Stimulated activated CD8-positive, alpha-beta memory T cell treated with anti-CD3 and anti-CD28 coated beads, Interleukin-15, amount 100 ng/mL, for 1 hour (primary cell): ENCODE results near the gene LRRC3C.

Experiments used
- DNase-seq: peaks from one replicate; pipeline ENCODE4 v3.0.0-alpha.2; 2020; ENCODE audit warnings: low read depth

The LRRC3C gene

GRCh38 chr17:39923836-39924690 lies 3.5 kb upstream of the LRRC3C start:
- DNase-seq = no peak

DNA sequence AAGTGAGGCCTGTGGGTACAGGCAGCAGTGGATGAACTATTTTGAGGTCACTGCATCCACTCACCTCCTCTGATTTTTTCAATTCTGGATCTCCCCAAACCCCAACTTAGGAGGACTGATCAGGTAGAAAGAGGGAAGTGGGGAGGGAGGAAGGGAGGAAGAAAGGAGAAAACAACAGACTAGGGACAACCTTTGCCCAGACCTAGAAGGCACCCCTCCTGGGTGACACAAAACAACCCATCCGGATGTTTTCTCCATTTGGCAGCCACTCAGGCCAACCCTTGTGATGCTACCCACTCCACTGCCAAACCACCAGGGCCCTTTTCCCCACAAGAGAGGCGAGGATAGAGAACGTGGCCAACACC lies 2.9 kb upstream of the LRRC3C start:
- no peak for DNase-seq

DNA sequence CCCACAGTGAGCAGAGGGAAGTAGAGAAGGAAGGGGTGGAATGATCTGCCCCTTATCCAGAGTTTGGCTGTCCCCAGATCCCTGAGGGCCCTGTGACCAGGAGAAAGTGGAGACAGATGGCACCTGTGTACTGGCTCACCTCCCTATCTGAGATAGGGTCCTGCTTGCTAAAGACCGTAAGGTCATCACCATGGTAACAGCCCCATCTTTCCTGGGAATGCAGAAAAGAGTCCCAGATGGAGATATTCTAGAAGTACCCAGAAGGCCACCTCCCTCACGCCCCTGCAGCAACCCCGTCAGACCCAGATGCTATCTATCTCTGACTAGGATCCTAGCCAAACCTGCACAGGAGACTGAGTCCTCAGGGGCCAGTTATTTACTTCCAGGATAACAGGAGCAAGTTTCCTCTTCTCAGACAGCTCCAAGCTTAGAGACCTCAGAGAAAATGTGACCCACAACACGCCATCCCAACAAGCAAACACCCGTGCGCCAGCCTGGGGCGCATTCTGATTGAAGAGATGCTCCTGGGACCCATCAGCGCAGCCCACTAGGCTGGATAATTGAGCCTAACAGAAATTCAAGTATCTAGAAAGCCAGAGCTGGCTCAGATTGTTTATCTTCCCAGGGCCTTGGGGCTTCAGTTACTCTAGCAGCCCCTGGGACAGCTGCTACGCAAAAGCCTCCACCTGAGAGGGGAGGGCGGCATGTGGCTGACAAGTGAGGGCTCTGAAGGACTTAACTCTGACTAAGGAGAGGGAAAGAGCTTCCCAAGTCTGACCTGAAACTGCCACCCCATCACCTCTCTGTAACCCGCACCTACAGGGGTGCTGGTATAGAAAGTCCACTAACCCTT lies 2.0 kb upstream of the LRRC3C start:
- DNase-seq = no peak

GRCh38 chr17:39926135-39926587 lies 1.4 kb upstream of the LRRC3C start:
- DNase-seq = peak; percentile 26

DNA sequence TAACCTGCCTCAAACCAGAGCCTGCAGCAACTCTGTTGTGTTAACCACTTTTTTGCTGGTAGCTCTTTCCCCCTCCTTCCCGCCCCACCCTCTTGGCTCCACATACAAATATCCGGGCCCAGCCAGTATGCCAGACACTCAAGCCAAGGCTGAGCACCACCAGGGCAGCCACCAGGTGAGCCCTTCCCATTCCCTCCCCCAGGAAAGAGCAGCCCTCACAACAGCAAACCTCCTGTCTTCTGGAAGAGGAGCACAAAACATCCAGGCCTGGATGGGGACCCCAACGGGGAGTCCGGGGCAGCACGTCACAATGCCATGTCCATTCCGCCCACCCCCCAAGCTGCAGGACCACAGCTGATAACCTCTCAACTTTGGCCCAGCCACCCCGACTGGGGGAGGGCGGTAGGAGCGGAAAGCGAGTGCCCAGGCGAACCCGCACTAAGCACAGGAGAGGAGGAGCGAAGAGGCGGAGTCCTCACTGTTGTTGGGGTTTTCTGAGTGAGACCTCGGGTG lies 888 bp upstream of the LRRC3C start:
- no peak for DNase-seq

GRCh38 chr17:39927929-39928857 lies 661 bp downstream of the LRRC3C start:
- no peak for DNase-seq

DNA sequence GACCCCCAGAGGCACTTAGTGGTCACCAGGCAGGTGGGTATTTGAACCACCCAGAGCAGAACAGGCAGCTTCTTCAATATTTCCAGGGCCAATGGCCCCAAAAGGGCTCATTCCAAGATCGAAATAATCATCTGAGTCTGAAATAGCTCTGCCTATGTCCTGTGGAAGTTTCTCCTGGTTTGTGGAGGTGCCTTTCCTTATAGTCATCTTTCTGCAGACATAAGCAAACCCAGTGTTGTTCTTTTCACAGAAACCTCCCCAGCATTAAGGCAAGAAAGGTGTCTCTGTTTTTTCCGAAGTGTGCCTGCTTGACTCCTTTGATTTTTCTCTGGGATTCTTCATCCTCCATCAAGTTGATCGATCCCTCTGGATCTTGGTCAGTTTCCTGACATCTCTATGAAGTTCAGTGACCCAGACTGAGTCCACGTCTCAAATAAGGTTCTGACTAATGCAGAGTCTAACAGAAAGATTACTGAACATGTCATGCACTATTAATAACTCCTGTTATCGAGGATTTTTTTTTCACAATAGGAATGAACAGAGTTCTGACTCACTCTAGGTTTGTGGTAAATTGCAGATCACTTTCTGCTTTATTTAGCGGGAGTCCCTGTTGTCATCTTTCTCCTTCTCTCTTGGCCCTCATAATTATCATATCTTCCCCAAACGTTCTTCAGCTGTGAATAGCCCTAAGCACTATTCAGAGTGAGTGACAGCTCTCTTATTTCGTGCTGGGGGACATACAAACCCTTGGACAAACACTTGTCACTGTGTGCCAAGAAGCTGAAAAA lies 1.5 kb downstream of the LRRC3C start:
- DNase-seq = no peak

- no peak for DNase-seq
Measured at GRCh38 chr17:39929646-39930407, 2.3 kb downstream of the LRRC3C start.

GRCh38 chr17:39933912-39934311 lies 6.4 kb downstream of the LRRC3C start:
- no peak for DNase-seq

DNA sequence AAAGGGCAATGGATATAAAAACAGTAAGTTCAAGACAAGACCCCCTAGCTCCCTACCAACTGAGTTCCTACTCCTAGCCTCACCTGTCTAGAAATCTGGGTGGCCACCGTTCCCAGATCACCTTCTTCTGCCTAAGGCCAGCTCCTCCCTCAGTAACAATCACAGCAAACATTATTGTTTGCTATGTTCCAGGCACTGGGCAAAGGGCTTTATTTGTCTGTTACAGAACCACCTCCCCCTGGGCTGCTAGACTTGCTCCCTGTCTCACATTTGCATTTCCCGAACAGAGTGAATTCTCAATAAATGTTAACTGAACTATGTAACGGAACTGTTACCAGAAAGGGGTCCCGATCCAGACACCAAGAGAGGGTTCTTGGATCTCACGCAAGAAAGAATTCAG lies 6.8 kb downstream of the LRRC3C start:
- no peak for DNase-seq

- no peak for DNase-seq
Measured at GRCh38 chr17:39935909-39936308, 8.4 kb downstream of the LRRC3C start.

- no peak for DNase-seq
Measured at GRCh38 chr17:39937447-39937846, 9.9 kb downstream of the LRRC3C start.

- no peak for DNase-seq
Measured at GRCh38 chr17:39938140-39938869, 10.8 kb downstream of the LRRC3C start.

DNA sequence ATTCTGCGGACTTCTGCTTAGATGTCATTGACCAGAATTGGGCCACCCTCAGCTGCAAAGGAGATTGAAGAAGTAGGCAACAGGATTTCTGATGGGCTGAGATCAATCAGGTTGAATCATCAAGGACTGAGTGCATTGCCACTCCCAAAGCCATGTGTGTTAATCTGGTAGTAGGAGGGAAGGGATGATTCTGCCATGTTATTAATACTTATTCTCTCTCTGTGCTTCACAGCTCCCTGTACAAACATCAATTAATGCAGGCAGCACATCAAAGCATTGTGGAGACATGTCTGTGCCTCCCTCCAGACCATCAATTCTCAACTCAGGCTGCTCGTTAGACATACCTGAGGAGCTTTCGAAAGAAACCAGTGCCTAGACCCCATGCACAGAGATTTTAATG lies 11.6 kb downstream of the LRRC3C start:
- no peak for DNase-seq

GRCh38 chr17:39939588-39940419 lies 12.3 kb downstream of the LRRC3C start:
- DNase-seq = no peak

DNA sequence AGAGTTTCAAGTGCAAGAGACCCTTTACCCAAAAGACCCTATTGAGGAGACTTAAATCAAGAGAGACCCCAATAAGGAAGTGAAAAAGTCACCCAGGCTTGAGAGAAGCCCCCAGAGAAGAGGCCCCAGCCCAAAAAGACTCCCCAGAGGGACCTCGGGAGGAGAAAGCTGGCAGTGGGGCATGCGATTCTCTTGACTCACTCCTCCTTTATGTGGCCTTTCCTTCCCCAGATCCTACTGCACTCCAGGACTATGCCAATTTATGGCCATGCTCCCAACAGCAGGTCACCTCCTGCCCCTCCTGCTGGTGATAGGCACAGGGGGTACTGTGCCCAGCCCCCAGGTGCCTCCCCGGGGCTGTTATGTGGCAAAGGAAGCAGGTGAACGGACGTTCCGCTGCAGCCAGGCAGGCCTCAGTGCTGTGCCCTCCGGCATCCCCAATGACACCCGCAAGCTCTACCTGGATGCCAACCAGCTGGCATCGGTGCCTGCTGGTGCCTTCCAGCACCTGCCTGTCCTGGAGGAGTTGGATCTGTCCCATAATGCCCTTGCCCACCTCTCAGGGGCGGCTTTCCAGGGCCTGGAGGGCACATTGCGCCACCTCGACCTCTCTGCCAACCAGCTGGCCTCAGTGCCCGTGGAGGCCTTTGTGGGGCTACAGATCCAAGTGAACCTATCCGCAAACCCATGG lies 16.3 kb downstream of the LRRC3C start:
- DNase-seq = no peak

DNA sequence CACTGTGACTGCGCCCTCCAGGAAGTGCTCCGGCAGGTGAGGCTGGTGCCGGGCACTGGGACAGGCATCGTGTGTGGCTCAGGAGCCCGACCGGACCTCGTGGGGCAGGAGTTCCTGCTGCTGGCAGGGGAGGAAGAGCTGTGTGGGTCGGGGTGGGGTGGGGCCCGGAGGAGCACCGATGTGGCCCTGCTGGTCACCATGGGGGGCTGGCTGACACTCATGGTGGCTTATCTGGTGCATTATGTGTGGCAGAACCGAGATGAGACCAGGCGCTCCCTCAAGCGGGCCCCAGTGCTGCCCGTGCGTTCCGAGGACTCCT lies 16.8 kb downstream of the LRRC3C start:
- DNase-seq = no peak
